WI38 (cell line): Measurements from ENCODE around the gene TMEM60.

ENCODE experiments used
- H3K4me3 ChIP-seq: 2 replicates; pipeline ENCODE4 v1.5.1; 2011; ENCODE audit warnings: low read depth, mild to moderate bottlenecking, control low read depth, low read length
- CTCF ChIP-seq: IDR thresholded peaks from 2 replicates; pipeline ENCODE4 v1.5.1; 2012; ENCODE audit warnings: low read depth, mild to moderate bottlenecking, control low read depth, low read length

TMEM60 gene

GRCh38 chr7:77824636-77825035 lies 26.4 kb upstream of the TMEM60 start:
- TF ChIP-seq CTCF, result no peak
- H3K4me3 ChIP-seq, result no peak overlapping the region

GRCh38 chr7:77823787-77824186 lies 25.6 kb upstream of the TMEM60 start:
- no peak for TF ChIP-seq CTCF
- no peak overlapping the region for H3K4me3 ChIP-seq

GRCh38 chr7:77822269-77822668 lies 24.0 kb upstream of the TMEM60 start:
- H3K4me3 ChIP-seq, result no peak overlapping the region

GRCh38 chr7:77820967-77821366 lies 22.7 kb upstream of the TMEM60 start:
- H3K4me3 ChIP-seq, result no peak overlapping the region
- no peak for TF ChIP-seq CTCF

More at GRCh38 chr7:77822269-77822668, 24.0 kb upstream of the TMEM60 start:
- TF ChIP-seq CTCF, result no peak

- H3K4me3 ChIP-seq, result no peak overlapping the region
- TF ChIP-seq CTCF, result no peak
Observed at GRCh38 chr7:77819021-77819420, 20.8 kb upstream of the TMEM60 start.

- no peak overlapping the region for H3K4me3 ChIP-seq
- TF ChIP-seq CTCF, result no peak
Observed at GRCh38 chr7:77813180-77813579, 14.9 kb upstream of the TMEM60 start.

GRCh38 chr7:77812290-77812685 lies 14.1 kb upstream of the TMEM60 start:
- H3K4me3 ChIP-seq, result no peak overlapping the region
- TF ChIP-seq CTCF, result no peak
